NT2/D1 (cell line): ENCODE results near the gene PCDHGB2.
A peak's percentile ranks its signal among the peaks of the same experiment; 100 is the strongest.
"Not testable (repeated sequence)": the region's sequence is repeated elsewhere in the genome, so short reads cannot be mapped to it uniquely, and the experiment has no call there.

Source experiments
- DNase-seq: peaks from one replicate; pipeline ENCODE4 v3.0.0-alpha.2; 2011; ENCODE audit warnings: low read depth, low spot score
- H3K27me3 ChIP-seq: 2 replicates; pipeline ENCODE4 v1.6.0; 2011; ENCODE audit warnings: mild to moderate bottlenecking; ENCODE audit not compliant: insufficient read length, insufficient read depth
- H3K36me3 ChIP-seq: 2 replicates; pipeline ENCODE4 v1.6.1; 2011; ENCODE audit warnings: mild to moderate bottlenecking, low read length, mixed read lengths; ENCODE audit not compliant: insufficient read depth, insufficient read length
- H3K4me1 ChIP-seq: 2 replicates; pipeline ENCODE4 v1.5.1; 2011; ENCODE audit not compliant: insufficient read depth, insufficient read length
- H3K4me3 ChIP-seq: 2 replicates; pipeline ENCODE4 v1.5.1; 2011; ENCODE audit warnings: low read depth; ENCODE audit not compliant: insufficient read length
- H3K9ac ChIP-seq: 2 replicates; pipeline ENCODE4 v1.6.0; 2011; ENCODE audit warnings: low read depth; ENCODE audit not compliant: insufficient read length
- H3K9me3 ChIP-seq: 2 replicates; pipeline ENCODE4 v1.5.1; 2011; ENCODE audit warnings: mild to moderate bottlenecking, low read length; ENCODE audit not compliant: insufficient read depth
- SUZ12 ChIP-seq: IDR thresholded peaks from 2 replicates; pipeline ENCODE4 v1.6.1; 2011; ENCODE audit not compliant: insufficient read length, insufficient read depth; ENCODE audit errors: extremely low read depth
- YY1 ChIP-seq: IDR thresholded peaks from 2 replicates; pipeline ENCODE4 v1.6.1; 2011; ENCODE audit not compliant: insufficient read length, insufficient read depth
- ZNF274 ChIP-seq: IDR thresholded peaks from 2 replicates; pipeline ENCODE4 v1.6.1; 2011; ENCODE audit warnings: mild to moderate bottlenecking, low read depth, low read length

The PCDHGB2 gene

DNA sequence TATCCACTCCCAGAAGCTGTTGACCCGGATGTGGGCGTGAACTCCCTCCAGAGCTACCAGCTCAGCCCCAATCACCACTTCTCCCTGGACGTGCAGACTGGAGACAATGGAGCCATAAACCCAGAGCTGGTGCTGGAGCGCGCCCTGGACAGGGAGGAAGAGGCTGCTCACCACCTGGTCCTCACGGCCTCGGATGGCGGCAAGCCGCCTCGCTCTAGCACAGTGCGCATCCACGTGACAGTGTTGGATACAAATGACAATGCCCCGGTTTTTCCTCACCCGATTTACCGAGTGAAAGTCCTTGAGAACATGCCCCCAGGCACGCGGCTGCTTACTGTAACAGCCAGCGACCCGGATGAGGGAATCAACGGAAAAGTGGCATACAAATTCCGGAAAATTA is 33.5 kb downstream of the PCDHGB2 start:
- Histone ChIP-seq H3K4me3 (no peak overlapping the region), H3K4me1 (no peaks in the 10 kb centered on the region), H3K9ac (no peak overlapping the region), H3K27me3 (no peaks in the 10 kb centered on the region), H3K9me3 (peaks cover 14% of the 10 kb centered on the region; the same call in 1 of the 2 replicates), H3K36me3 (no peaks in the 10 kb centered on the region)
- no peak for DNase-seq
- TF ChIP-seq YY1 (no peak), ZNF274 (no peak), SUZ12 (no peak)

DNA sequence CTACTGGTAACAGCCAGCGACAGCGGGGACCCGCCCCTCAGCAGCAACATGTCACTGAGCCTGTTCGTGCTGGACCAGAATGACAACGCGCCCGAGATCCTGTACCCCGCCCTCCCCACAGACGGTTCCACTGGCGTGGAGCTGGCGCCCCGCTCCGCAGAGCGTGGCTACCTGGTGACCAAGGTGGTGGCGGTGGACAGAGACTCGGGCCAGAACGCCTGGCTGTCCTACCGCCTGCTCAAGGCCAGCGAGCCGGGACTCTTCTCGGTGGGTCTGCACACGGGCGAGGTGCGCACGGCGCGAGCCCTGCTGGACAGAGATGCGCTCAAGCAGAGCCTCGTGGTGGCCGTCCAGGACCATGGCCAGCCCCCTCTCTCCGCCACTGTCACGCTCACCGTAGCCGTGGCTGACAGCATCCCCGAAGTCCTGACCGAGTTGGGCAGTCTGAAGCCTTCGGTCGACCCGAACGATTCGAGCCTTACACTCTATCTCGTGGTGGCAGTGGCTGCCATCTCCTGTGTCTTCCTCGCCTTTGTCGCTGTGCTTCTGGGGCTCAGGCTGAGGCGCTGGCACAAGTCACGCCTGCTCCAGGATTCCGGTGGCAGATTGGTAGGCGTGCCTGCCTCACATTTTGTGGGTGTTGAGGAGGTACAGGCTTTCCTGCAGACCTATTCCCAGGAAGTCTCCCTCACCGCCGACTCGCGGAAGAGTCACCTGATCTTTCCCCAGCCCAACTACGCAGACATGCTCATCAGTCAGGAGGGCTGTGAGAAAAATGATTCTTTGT is 34.8 kb downstream of the PCDHGB2 start:
- H3K27me3 ChIP-seq, H3K4me1 ChIP-seq, H3K9ac ChIP-seq, DNase-seq, H3K36me3 ChIP-seq, H3K4me3 ChIP-seq: not testable (repeated sequence)
- H3K9me3 ChIP-seq = peaks cover 18% of the 10 kb centered on the region; the same call in 1 of the 2 replicates

GRCh38 chr5:141397756-141398551 is 38.2 kb downstream of the PCDHGB2 start, which contains the start of gene PCDHGB5:
TSS of gene PCDHGB5 (plus strand) at chr5:141397947. CDS start at chr5:141398128, 181 bp downstream.
- H3K4me1 ChIP-seq, H3K27me3 ChIP-seq, H3K4me3 ChIP-seq, H3K36me3 ChIP-seq, H3K9ac ChIP-seq, DNase-seq: not testable (repeated sequence)
- peaks cover 13% of the 10 kb centered on the region; the same call in 1 of the 2 replicates for H3K9me3 ChIP-seq

DNA sequence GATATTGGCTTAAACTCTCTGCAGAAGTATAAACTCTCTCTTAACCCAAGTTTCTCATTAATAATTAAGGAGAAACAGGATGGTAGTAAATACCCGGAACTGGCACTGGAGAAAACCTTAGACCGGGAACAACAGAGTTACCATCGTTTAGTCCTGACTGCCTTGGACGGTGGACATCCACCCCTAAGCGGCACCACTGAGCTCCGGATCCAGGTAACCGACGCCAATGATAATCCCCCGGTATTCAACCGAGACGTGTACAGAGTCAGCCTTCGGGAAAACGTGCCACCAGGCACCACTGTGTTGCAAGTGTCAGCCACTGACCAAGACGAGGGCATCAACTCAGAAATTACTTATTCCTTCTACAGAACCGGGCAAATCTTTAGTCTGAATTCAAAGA is 38.8 kb downstream of the PCDHGB2 start:
- Histone ChIP-seq H3K9me3 (peaks cover 8% of the 10 kb centered on the region; the same call in 1 of the 2 replicates), H3K4me1 (no peaks in the 10 kb centered on the region), H3K4me3 (no peak overlapping the region), H3K9ac (no peak overlapping the region), H3K27me3 (no peaks in the 10 kb centered on the region), H3K36me3 (no peaks in the 10 kb centered on the region)
- no peak for DNase-seq
- TF ChIP-seq YY1 (no peak), ZNF274 (no peak)

GRCh38 chr5:141399555-141400258 is 39.9 kb downstream of the PCDHGB2 start:
- Histone ChIP-seq H3K4me1 (no peaks in the 10 kb centered on the region), H3K9ac (no peak overlapping the region), H3K4me3 (no peak overlapping the region), H3K9me3 (peaks cover 4% of the 10 kb centered on the region; the same call in 1 of the 2 replicates), H3K27me3 (no peaks in the 10 kb centered on the region), H3K36me3 (no peaks in the 10 kb centered on the region)
- TF ChIP-seq ZNF274 (no peak), SUZ12 (no peak), YY1 (no peak)
- DNase-seq = no peak

GRCh38 chr5:141402553-141403243 is 42.9 kb downstream of the PCDHGB2 start, which contains the start of gene PCDHGA9:
TSS of gene PCDHGA9 (plus strand) at chr5:141402778. CDS start at chr5:141402953, 175 bp downstream.
- no peak for DNase-seq
- H3K4me3 ChIP-seq = no peak within 1 kb of the TSS
- H3K9me3 ChIP-seq = peaks cover 4% of the 10 kb centered on the region; the same call in 1 of the 2 replicates
- TF ChIP-seq YY1 (no peak), SUZ12 (no peak), ZNF274 (no peak)
- no peak within 1 kb of the TSS for H3K9ac ChIP-seq
- H3K27me3 ChIP-seq = no peaks in the 10 kb centered on the region
- no peaks in the 10 kb centered on the region for H3K4me1 ChIP-seq
- no peaks in the 10 kb centered on the region for H3K36me3 ChIP-seq

DNA sequence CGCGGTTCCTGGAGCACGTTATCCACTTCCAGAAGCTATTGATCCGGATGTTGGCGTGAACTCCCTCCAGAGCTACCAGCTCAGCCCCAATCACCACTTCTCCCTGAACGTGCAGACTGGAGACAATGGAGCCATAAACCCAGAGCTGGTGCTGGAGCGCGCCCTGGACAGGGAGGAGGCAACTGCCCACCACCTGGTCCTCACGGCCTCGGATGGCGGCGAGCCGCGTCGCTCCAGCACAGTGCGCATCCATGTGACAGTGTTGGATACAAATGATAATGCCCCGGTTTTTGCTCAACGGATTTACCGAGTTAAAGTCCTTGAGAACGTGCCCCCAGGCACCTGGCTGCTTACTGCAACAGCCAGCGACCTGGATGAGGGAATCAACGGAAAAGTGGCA is 43.6 kb downstream of the PCDHGB2 start:
- no peak for TF ChIP-seq ZNF274
- TF ChIP-seq SUZ12 = no peak
- no peak for TF ChIP-seq YY1
- peaks cover 4% of the 10 kb centered on the region; the same call in 1 of the 2 replicates for H3K9me3 ChIP-seq
- H3K27me3 ChIP-seq = peaks cover 3% of the 10 kb centered on the region
- H3K36me3 ChIP-seq = no peaks in the 10 kb centered on the region
- no peaks in the 10 kb centered on the region for H3K4me1 ChIP-seq
- H3K4me3 ChIP-seq = no peak overlapping the region
- H3K9ac ChIP-seq = no peak overlapping the region
- no peak for DNase-seq

GRCh38 chr5:141407790-141408505 is 48.2 kb downstream of the PCDHGB2 start, which contains the start of gene PCDHGB6:
TSS of gene PCDHGB6 (plus strand) at chr5:141408021. CDS start at chr5:141408203, 182 bp downstream.
- not testable (repeated sequence) for H3K4me1 ChIP-seq, H3K36me3 ChIP-seq, H3K9me3 ChIP-seq
- Histone ChIP-seq H3K4me3 (peak within 1 kb of the TSS; percentile 53), H3K9ac (peak within 1 kb of the TSS; percentile 56), H3K27me3 (peaks cover 17% of the 10 kb centered on the region)
- peak; percentile 57 for DNase-seq
